SK-N-SH (cell line): ENCODE measurements around the gene MRPL41. TPM values are rescaled to one million over a fixed set of nuclear protein-coding genes. Genes with fewer than 3 reads are reported as not detected.

Experiments used
- CHD2 ChIP-seq: fragments of 150-350 bp; IDR thresholded peaks from 2 replicates; pipeline ENCODE4 v1.6.1; 2018; ENCODE audit warnings: low read length; ENCODE audit not compliant: partially characterized antibody
- CTCF ChIP-seq: fragments of 200-600 bp; sonication (generic); IDR thresholded peaks from 2 replicates; pipeline ENCODE4 v1.6.1; 2017; ENCODE audit warnings: antibody characterized with exemption, mild to moderate bottlenecking, moderate library complexity
- ELF1 ChIP-seq: IDR thresholded peaks from 2 replicates; pipeline ENCODE4 v1.4.0; 2012
- FOSL2 ChIP-seq: IDR thresholded peaks from 2 replicates; pipeline ENCODE4 v1.4.0; 2012; ENCODE audit warnings: low read depth, mild to moderate bottlenecking, moderate library complexity, borderline replicate concordance
- FOXJ3 ChIP-seq: sonication (generic); formaldehyde crosslinking; IDR thresholded peaks from 2 replicates; pipeline ENCODE4 v1.5.1; 2020; ENCODE audit warnings: mild to moderate bottlenecking, missing genetic modification reagents
- GATA2 ChIP-seq: sonication (generic); formaldehyde crosslinking; IDR thresholded peaks from 2 replicates; pipeline ENCODE4 v1.5.0; 2020; ENCODE audit warnings: mild to moderate bottlenecking, missing genetic modification reagents
- IRF3 ChIP-seq: fragments of 150-350 bp; IDR thresholded peaks from 2 replicates; pipeline ENCODE4 v1.6.1; 2016; ENCODE audit warnings: mild to moderate bottlenecking, low read depth, low read length
- MEF2A ChIP-seq: IDR thresholded peaks from 2 replicates; pipeline ENCODE4 v1.4.0; 2012; ENCODE audit warnings: low read depth, borderline replicate concordance
- MXI1 ChIP-seq: IDR thresholded peaks from 2 replicates; pipeline ENCODE4 v1.6.1; 2012; ENCODE audit warnings: mild to moderate bottlenecking, low read depth, low read length, improper control_type of control experiment
- NRF1 ChIP-seq: IDR thresholded peaks from 2 replicates; pipeline ENCODE4 v1.6.1; 2012; ENCODE audit warnings: low read depth, mild to moderate bottlenecking, low read length
- PBX3 ChIP-seq: IDR thresholded peaks from 2 replicates; pipeline ENCODE4; 2012
- RAD21 ChIP-seq: IDR thresholded peaks from 2 replicates; pipeline ENCODE4 v1.6.1; 2012; ENCODE audit warnings: mild to moderate bottlenecking, low read length
- RCOR1 ChIP-seq: fragments of 150-350 bp; IDR thresholded peaks from 2 replicates; pipeline ENCODE4 v1.6.1; 2017; ENCODE audit warnings: antibody characterized with exemption, low read length
- RFX5 ChIP-seq: IDR thresholded peaks from 2 replicates; pipeline ENCODE4 v1.6.1; 2012; ENCODE audit warnings: mild to moderate bottlenecking, improper control_type of control experiment, low read length
- RXRA ChIP-seq: IDR thresholded peaks from 2 replicates; pipeline ENCODE4 v1.4.0; 2012; ENCODE audit warnings: low read depth, mild to moderate bottlenecking, borderline replicate concordance
- SIN3A ChIP-seq: IDR thresholded peaks from 2 replicates; pipeline ENCODE4 v1.6.1; 2012; ENCODE audit warnings: low read depth, mild to moderate bottlenecking, low read length, moderate library complexity, borderline replicate concordance
- SMC3 ChIP-seq: IDR thresholded peaks from 2 replicates; pipeline ENCODE4 v1.6.1; 2012; ENCODE audit warnings: low read depth, low read length, improper control_type of control experiment
- TCF12 ChIP-seq: IDR thresholded peaks from 2 replicates; pipeline ENCODE4 v1.4.0; 2012
- USF1 ChIP-seq: IDR thresholded peaks from 2 replicates; pipeline ENCODE4 v1.4.0; 2012; ENCODE audit warnings: low read depth, borderline replicate concordance
- USF2 ChIP-seq: fragments of 150-350 bp; IDR thresholded peaks from 2 replicates; pipeline ENCODE4 v1.6.1; 2017; ENCODE audit warnings: antibody characterized with exemption, low read length, low read depth, borderline replicate concordance
- ZBTB33 ChIP-seq: IDR thresholded peaks from 2 replicates; pipeline ENCODE4 v1.4.0; 2012; ENCODE audit warnings: low read depth, borderline replicate concordance
- polyA plus RNA-seq, 3 experiments: library from polyadenylated mRNA; depleted of rRNA; stranded (reverse); fragments of >200 nt; gene quantifications; 2 replicates each; pipeline ENCODE4 v1.2.3, GENCODE V29; 2012

MRPL41 gene
- polyA plus RNA-seq, 1 of the 3 experiments (the other 2 are of a cell fraction) = 58.9 TPM

- TF ChIP-seq FOSL2 (no peak), FOXJ3 (CRISPR knock-in tag) (no peak), SIN3A (peak; percentile 32; the same call in 1 of the 2 replicates), ELF1 (no peak), RXRA (no peak), TCF12 (no peak), USF1 (peak; percentile 90), IRF3 (no peak), RFX5 (no peak), NRF1 (no peak), RCOR1 (no peak), CTCF (peak; percentile 69), CHD2 (no peak), GATA2 (CRISPR knock-in tag) (no peak), ZBTB33 (no peak), USF2 (peak; percentile 60; the same call in 1 of the 2 replicates), RAD21 (peak; percentile 60), MXI1 (peak; percentile 97), SMC3 (peak; percentile 19; the same call in 1 of the 2 replicates), PBX3 (no peak), MEF2A (no peak)
- TF ChIP-seq, all 33 proteins: peak for 8
These were observed 17.2 kb upstream of the MRPL41 start (continued) for GRCh38 chr9:137534256-137535119.
